Measurements from ENCODE around the gene SLC15A2. TPM values are rescaled to one million over a fixed set of nuclear protein-coding genes. Genes with fewer than 3 reads are reported as not detected.

The SLC15A2 gene
- total RNA-seq, 1 experiment from 2014 or later: 2.4 TPM

- no peak overlapping the region for H4K5ac ChIP-seq (ENCODE audit: insufficient read length, low read depth, low read length)
- H2AK5ac ChIP-seq (ENCODE audit: insufficient read length, low read length): no peak overlapping the region
- H3K56ac ChIP-seq (ENCODE audit: insufficient read length, low read depth, low read length): no peak overlapping the region
- no peak overlapping the region for H4K8ac ChIP-seq (replicated peaks; ENCODE audit: insufficient read length, low read depth, low read length)
- no peak for DNase-seq
- H3K4me2 ChIP-seq (ENCODE audit: insufficient read depth, insufficient read length, low read length): no peak overlapping the region
- no peak overlapping the region for H2BK20ac ChIP-seq (ENCODE audit: low read depth, low read length, poor library complexity, severe bottlenecking)
- peak overlapping the region in 1 of 3 experiments; percentile 3; a peak in 2 of 7 replicates for H3K27ac Mint-ChIP-seq
- TF ChIP-seq CTCF (conservative IDR thresholded peaks at IDR 0.05): no peak
- no peaks in the 10 kb centered on the region for H3K23me2 ChIP-seq (ENCODE audit: insufficient read length, low read depth, low read length, poor library complexity, severe bottlenecking)
- H3T11ph ChIP-seq (ENCODE audit: low read length): no peak overlapping the region
- H3K18ac ChIP-seq (ENCODE audit: insufficient read length, low read depth, low read length): no peak overlapping the region
- H4K20me1 ChIP-seq (ENCODE audit: control insufficient read depth, insufficient read depth, insufficient read length): no peaks in the 10 kb centered on the region
- H2BK15ac ChIP-seq (ENCODE audit: low read depth, low read length): no peak overlapping the region
- H3K4me1 Mint-ChIP-seq: peaks cover 0 to 3% of the 10 kb centered on the region in 2 experiments; a peak in 2 of 4 replicates
- H3K4me3 Mint-ChIP-seq: no peak overlapping the region
- H3K14ac ChIP-seq (ENCODE audit: insufficient read depth, low read length): no peak overlapping the region
- no peak overlapping the region for H2BK5ac ChIP-seq (ENCODE audit: insufficient read length, low read length)
- peaks cover 0 to 4% (median 3%) of the 10 kb centered on the region in 3 experiments; a peak in 2 of 7 replicates for H3K36me3 Mint-ChIP-seq (ENCODE audit: insufficient read depth in 1 of 3, low read depth in 3 of 3)
- no peak overlapping the region for H3K4ac ChIP-seq (ENCODE audit: low read depth, low read length)
- no CpG with 5 or more reads among the region's 2 CpGs for WGBS (ENCODE audit: extremely low coverage, insufficient read length, low lambda C conversion rate)
- H3K27me3 ChIP-seq (ENCODE audit: insufficient read depth, low read length): no peaks in the 10 kb centered on the region
- H3K27me3 Mint-ChIP-seq (ENCODE audit: low read depth): no peaks in the 10 kb centered on the region
- H3K79me2 ChIP-seq (ENCODE audit: insufficient read depth, low read length): no peaks in the 10 kb centered on the region
- H2BK12ac ChIP-seq (ENCODE audit: insufficient read length, low read depth, low read length): no peak overlapping the region
- H3K23ac ChIP-seq (ENCODE audit: insufficient read length, low read depth, low read length): no peak overlapping the region
- no peak overlapping the region for H2AFZ ChIP-seq (ENCODE audit: low read length)
- H3K4me1 ChIP-seq (ENCODE audit: insufficient read depth, low read length): no peaks in the 10 kb centered on the region
- H2BK120ac ChIP-seq (ENCODE audit: low read depth, low read length, poor library complexity, severe bottlenecking): no peak overlapping the region
- 0 out of 5 replicates have a peak, but pooled peaks cover 0 to 3% of the 10 kb centered on the region in 2 experiments for H3K9me3 Mint-ChIP-seq
- no peak overlapping the region for H3K27ac ChIP-seq (ENCODE audit: insufficient read length, low read depth, low read length)
- no peaks in the 10 kb centered on the region for H3K9me3 ChIP-seq (ENCODE audit: control insufficient read depth, low read depth, low read length)
- H3K9ac ChIP-seq (ENCODE audit: extremely low read depth, insufficient read length, low read length): no peak overlapping the region
- no peaks in the 10 kb centered on the region for H3K79me1 ChIP-seq (ENCODE audit: insufficient read depth, low read depth, low read length, poor library complexity, severe bottlenecking)
- no peak overlapping the region for H4K91ac ChIP-seq (ENCODE audit: insufficient read length, low read depth, low read length)
These were observed 41.9 kb upstream of the SLC15A2 start for GRCh38 chr3:121852256-121852655.

All from H9 (cell line).